Measurements from ENCODE around the gene DOC2A.
"Not testable (repeated sequence)": the region's sequence is repeated elsewhere in the genome, so short reads cannot be mapped to it uniquely, and the experiment has no call there.

Gene DOC2A

GRCh38 chr16:30010844-30011713 is at the start of gene DOC2A:
DOC2A (minus strand) TSS chr16:30011027; CDS start chr16:30010222, 805 bp downstream.
- peak; percentile 53 for DNase-seq (ENCODE audit: low spot score)

GRCh38 chr16:30060346-30060745 is 49.5 kb upstream of the DOC2A start:
- no peak for DNase-seq (ENCODE audit: low spot score)

GRCh38 chr16:30054959-30055553 is 44.2 kb upstream of the DOC2A start:
- DNase-seq (ENCODE audit: low spot score): no peak

GRCh38 chr16:30054451-30054850 is 43.6 kb upstream of the DOC2A start:
- DNase-seq (ENCODE audit: low spot score): no peak

GRCh38 chr16:30053376-30054015 is 42.7 kb upstream of the DOC2A start:
- DNase-seq (ENCODE audit: low spot score): peak; percentile 67

GRCh38 chr16:30052671-30053372 is 42.0 kb upstream of the DOC2A start:
- DNase-seq (ENCODE audit: low spot score): peak; percentile 95

GRCh38 chr16:30051518-30051917 is 40.7 kb upstream of the DOC2A start:
- DNase-seq (ENCODE audit: low spot score): peak; percentile 60

GRCh38 chr16:30049871-30050270 is 39.0 kb upstream of the DOC2A start:
- DNase-seq (ENCODE audit: low spot score): no peak

- no peak for DNase-seq (ENCODE audit: low spot score)
These were observed 35.8 kb upstream of the DOC2A start for GRCh38 chr16:30046588-30046987.

GRCh38 chr16:30046178-30046577 is 35.4 kb upstream of the DOC2A start:
- DNase-seq (ENCODE audit: low spot score): no peak

- DNase-seq (ENCODE audit: low spot score): no peak
These were observed 31.0 kb upstream of the DOC2A start for GRCh38 chr16:30041841-30042240.

- not testable (repeated sequence) for DNase-seq (ENCODE audit: low spot score)
These were observed 29.9 kb upstream of the DOC2A start for GRCh38 chr16:30040690-30041089.

GRCh38 chr16:30040221-30040620 is 29.4 kb upstream of the DOC2A start:
- DNase-seq (ENCODE audit: low spot score): no peak

- DNase-seq (ENCODE audit: low spot score): no peak
These were observed 22.4 kb upstream of the DOC2A start for GRCh38 chr16:30033270-30033669.

GRCh38 chr16:30032083-30032819 is 21.4 kb upstream of the DOC2A start:
- DNase-seq (ENCODE audit: low spot score): peak; percentile 75

GRCh38 chr16:30031477-30031918 is 20.7 kb upstream of the DOC2A start:
- DNase-seq (ENCODE audit: low spot score): no peak

GRCh38 chr16:30030841-30031413 is 20.1 kb upstream of the DOC2A start, which contains the start of gene TLCD3B:
TLCD3B (minus strand) TSS chr16:30031271; CDS start chr16:30030527, 744 bp downstream.
- no peak for DNase-seq (ENCODE audit: low spot score)

- no peak for DNase-seq (ENCODE audit: low spot score)
These were observed 19.3 kb upstream of the DOC2A start for GRCh38 chr16:30030011-30030685.

GRCh38 chr16:30028438-30029076 is 17.7 kb upstream of the DOC2A start:
- DNase-seq (ENCODE audit: low spot score): no peak
